GM18502 (cell line): ENCODE results near the gene CORO2B.

Experiments
- ATAC-seq: cut with Tn5 transposase; IDR thresholded peaks from one replicate; pipeline ENCODE4 v1.9.1; 2021; ENCODE audit warnings: mild to moderate bottlenecking; ENCODE audit not compliant: unreplicated experiment, poor library complexity

The CORO2B gene

DNA sequence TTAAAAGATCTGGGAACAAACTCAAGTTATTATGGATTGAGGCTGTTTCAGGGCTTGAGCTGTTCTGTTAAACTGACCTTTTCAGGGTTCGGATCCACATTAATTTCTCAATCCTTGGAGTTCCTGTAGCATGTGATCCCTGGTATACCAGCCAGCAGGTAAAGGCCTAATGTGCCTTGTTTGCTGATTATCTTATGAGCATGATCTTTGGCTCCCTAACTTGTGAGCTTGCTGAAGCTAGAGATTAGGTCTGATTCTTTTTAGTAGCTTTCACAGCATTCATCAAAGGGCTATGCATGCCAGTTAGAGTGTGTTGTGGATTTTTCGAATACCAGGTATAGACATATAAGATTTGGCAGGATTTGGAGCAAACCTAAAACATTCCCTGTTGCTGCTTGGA, 10.3 kb downstream of the CORO2B start:
- ATAC-seq, result no peak

DNA sequence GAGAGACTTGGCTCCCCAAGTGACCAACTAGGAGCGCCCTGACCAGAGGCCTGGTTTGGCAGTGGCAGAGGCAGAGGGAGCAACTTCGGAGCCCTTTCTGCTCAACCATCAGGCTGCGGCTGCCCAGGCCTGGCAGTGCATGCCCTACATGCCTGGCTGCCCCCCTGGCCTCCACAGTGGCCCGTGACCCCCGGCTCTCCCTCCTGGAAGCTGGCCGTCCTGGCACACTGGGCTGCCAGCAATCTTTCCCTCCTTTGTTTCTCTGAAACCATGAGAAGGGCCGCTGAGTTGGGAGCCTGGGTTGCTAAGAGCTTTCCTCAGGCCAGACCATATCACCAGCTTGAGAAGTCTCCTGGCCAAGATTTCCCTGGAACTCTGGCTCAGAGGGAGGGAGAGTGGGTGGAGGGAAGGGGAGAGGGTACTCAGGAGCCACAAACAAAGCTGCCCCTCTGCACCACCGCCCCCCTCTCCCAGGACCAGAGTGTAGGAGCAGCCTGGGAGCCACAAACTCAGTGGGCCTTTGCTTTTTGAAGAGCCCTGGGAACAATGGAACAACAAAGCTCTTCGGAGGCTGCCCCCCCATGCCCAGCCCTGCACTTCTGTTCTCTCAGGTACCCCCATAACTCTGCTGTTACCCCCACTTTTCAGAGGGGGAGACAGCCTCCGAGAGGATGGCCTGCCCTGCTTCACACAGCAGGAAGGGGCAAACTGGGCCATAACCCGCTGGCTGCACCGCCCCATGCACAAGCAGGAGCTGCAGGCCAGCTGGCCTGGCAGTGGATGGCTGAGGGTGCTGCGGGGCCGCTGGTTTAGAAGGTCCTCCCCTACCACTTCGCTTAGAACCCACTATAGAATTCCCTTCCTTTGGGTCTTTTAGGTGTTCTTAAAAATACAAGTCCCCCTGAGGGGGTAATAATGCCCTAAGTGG, 11.3 kb downstream of the CORO2B start:
- no peak for ATAC-seq

DNA sequence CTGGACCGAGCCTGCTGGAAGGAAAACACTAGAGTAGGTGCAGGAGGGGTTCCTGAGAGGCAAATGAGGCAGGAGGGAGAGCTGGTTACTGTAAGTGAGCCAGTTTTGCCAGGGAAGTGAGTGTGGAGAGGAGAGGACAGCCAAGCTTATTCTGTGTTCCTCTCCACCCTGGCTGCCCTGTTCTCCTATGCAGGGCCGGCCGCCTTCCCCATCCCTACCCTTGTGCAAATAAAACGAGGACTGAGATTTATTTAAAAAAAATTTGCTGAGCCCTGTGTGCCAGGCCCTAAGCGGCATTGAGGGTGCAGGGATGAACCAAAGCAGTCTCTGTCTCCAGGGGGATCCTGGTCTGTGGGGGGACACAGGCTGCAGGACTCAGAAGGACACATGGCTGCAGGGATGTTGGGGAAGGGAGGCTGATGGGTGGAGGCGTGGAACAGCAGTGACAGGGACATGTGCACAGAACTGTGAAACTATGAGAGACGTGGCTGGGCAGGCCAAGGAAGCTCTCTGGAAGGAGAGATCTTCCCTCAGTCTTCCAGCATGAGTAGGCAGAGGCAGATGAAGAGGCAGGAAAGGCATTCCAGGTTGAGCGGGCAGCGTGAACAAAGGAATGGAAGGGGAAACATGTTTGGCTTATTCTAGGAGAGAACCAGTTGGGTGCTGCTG, 12.1 kb downstream of the CORO2B start:
- no peak for ATAC-seq

DNA sequence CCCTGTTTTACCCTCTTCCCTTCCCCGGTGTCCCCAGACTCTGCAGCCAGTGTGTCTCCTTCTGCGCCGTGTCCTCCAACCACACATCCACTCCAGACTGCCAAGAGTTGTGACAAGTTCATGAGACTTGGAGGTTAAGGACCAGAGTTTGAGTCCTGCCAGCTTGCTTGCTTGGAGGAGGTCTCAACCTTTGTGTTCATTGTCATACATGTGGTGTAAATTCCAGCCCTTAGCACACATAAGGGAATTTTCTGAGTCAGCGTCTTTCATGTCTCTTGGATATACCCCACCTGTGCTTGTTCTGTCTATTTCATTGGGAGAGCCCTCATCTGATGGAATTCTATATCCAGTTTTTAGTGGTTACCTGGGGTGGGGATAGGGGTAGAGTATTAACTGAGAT, 13.3 kb downstream of the CORO2B start:
- ATAC-seq, result no peak

DNA sequence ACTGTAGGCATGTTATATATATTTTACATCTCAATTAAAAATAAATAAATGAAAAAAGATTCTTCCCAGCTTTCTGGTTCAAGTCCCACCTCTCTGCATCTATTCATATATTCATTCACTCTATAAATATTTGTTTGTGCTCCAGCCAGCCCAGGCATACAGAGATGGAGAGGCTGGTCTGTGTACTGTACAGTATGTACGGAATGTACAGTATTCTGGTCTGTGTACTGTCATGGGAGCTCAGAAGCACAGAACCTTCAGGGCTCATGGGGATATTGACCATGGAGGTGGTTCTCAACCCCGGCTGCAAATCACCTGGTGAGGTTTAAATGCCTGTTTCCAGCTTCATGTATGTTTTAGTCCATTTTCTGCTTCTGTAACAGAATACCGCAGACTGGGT, 13.8 kb downstream of the CORO2B start:
- ATAC-seq, result no peak

DNA sequence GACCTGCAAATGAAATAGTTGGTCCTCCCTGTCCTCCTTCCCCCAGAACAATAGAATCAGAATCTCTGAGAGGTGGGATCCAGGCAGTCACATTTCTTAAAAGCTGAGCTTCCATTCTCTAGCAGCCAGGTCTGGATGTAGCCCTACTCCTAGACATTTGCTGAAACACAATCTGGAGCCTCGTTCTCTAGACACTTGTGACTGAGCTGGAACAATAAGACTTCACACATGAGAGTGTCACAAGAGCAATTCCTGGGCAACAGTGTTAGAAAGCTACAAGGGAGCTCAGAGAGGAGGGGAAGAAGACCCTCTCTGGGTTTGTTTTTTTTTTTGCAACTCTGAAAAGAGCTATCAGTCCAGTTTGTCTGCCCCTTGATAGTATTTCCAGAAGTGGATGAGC, 14.5 kb downstream of the CORO2B start:
- ATAC-seq, result no peak

DNA sequence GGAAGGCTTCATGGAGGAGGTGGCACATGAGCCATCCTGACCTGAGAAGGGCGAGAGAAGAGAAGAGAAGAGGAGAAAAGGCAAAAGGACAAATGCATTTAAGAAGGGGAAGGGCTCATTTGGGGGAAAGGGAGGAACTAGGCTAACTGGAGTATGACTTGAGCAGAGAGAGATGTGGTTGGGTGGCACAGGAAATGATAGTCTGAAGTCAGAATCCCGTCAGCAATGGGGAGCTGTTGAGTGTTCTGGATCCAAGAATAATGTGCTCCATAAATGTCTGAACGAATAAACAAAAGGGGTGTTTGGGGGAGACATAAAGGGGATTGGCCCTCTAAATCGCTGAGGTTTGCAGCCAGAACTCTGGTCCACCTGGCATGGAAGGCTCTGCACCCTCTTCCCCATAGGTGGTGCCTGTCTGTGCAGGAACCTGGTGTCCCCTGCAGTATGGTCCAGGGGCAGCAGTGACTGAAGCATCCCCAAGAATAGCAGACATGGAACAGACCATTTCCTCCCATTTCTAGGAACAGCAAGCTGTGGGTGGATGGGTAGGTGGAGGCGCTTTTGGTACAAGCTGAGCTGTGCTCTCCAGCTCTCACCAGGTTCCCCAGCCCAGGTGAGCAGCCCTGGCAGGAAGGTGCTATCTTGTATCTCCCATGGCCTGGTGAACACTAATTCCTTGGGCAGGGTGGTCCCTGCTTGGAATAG, 15.2 kb downstream of the CORO2B start:
- ATAC-seq, result no peak

DNA sequence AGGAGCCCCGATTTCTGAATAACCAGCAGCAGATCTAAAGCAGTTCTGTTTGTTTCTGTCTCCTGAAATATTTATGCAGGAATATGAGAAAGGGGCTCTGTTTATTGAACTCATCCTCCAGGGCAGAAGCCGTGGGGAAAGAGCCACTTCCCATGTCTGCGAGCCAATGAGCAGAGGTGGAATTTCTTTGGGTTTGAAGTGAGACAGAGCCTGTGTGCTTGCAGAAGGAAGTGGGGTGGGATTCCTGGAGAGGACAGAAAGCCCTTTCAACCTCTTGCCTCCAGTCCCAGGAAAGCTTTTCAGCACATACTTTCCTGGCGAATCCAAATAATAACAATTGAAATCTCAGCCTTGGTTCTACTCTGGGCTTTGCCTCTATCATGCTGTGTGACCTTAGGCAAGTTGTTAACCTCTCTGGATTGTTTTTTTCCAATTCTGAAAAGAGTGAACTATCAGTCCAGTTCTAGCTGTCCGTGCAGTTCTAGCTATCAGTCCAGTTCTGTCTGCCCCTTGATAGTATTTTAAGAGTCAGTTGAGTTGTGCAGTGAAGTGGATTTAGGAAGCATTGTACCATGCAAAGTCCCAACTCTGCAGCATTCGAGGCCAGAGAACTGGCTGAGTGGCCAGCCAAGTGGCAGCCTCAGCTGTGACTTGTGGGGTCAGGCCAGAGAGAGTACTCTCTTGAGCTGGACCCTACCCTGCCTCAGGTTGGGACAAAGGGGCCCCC, 15.9 kb downstream of the CORO2B start:
- ATAC-seq, result no peak

DNA sequence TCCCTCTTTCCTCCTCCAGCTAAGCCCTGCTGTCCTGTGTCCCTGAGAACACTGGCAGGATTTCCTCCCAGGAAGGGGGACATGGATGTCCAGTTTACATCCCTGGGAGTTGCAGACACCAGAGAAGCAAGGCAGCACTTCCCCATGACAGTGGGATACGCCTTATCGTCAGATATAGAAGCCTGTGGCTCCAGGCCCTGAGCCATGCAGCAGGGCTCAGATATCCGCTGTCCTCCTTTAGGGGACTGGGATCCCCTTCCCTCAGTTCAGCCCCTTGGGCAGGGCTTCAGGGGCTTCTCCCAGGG, 16.4 kb downstream of the CORO2B start:
- ATAC-seq, result no peak

DNA sequence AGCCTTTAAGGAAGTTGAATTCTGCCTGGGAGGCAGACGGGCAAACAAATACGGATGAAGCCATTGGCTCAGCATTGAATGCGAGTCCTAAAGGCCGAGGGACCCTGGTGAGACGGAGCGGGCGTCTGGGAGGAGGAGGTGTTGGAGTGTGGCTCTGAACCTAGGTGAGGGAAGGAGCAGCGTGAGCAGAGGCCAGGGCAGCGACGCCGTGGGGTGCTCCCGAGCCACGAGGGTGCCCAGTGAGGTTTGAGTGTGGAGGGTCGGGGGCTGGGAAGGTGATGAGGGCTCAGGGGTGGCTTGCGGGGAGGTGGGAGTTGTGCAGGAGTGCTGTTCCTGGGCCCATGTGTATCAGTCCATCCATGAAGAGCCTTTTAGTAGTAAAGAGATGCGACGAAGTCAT, 17.0 kb downstream of the CORO2B start:
- ATAC-seq, result no peak

DNA sequence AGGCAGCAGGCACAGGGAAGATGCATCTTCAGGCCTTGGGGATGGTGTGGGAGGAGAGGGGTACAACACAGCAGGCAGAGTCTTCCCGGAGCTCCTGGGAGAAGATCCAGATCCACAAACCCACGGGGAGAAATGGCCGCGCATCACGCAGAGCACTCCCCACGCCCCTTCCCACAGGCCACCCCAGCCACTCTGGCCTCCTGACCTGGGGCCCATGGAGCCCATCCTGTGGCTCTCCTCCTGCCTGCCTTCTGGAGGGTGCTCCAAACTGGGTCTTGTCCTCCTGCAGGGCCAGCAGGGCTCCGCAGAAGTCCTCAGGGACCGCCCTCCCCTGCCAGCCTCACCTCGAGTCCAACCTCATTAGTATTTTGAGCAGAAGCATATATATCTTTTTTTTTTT, 17.9 kb downstream of the CORO2B start:
- ATAC-seq, result no peak

DNA sequence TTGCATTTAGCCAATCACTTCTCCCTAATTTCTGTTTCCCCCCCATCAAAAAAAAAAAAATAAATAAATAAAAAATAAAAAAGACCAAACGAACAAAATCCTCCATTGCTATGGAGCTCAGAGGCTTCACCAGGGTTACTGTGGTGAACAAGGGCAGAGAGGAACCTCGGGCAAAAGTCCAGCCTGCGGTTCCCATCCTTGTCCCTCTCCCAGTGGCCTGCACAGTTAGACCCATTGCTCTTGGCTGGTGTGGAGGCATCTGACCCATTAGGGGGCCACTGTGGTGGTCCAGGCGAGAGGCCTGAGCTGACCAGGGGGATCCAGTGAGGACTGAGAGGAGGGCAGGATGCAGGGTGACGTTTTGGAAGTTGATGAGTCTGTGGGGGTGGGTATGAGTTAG, 18.8 kb downstream of the CORO2B start:
- no peak for ATAC-seq

DNA sequence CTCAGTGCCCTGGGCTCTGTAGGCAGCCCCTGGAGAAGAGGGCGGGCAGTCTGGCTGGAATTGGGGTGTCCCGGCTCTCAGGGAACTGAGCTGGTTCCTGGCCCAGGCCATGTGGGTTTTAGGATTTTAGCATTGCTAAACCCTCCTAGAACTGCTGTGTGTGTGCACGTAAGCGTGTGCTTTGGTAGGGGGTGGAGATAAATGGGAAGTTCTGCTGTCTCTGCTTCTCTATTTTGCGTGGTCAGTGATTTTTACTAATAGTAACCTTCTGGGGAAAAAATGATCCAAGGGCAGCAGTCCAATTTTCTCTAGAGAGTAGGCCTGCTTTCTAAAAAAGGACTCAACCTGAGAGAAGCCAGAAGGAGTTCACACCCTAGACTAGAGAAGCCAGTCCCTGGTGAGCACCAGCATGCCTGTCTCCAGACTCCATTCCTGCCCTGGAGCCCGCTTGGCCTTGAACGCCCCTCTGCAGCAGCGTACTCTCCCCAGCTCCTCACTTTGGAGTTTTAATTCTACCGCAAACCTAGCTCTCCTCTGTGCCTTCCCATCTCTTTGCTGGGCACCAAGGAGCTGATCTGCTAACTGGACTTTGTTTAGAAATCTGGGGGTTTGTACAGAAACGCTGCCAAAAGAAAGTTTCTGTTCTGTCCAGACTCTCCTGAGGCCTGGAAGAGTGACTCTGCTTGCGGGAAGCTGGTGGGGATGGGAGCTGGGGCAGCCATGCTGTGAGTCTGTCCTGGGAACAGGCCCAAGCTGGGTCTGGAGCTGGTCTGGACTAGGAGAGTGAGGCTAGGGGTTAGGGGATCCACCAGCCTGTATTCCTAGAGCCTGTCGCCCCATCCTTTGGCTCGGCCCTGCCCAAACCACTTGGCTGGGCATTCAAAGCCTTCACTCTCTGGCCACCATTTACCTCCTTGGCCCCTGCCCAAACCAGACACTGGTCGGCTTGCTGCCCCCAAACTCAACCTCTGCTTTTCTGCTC, 19.7 kb downstream of the CORO2B start:
- ATAC-seq, result no peak

DNA sequence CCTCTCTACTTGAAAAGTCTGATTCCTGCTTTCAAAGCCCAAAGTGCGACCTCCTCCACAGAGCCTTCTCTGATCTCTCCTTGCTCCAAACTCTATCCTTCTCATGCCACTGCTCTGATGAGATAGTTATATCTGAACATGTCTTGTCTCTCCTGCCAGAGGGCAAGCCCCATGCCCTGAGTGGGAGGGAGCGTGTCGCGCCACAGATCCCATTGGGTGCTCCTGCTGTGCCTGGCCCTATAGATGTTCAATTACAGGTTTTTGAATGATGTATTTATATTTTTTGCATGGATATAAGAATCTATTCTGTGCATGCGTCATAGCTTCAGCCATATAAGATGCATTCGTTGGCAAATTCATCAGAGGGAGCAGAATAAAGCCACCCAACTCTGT, 20.4 kb downstream of the CORO2B start:
- ATAC-seq, result no peak

DNA sequence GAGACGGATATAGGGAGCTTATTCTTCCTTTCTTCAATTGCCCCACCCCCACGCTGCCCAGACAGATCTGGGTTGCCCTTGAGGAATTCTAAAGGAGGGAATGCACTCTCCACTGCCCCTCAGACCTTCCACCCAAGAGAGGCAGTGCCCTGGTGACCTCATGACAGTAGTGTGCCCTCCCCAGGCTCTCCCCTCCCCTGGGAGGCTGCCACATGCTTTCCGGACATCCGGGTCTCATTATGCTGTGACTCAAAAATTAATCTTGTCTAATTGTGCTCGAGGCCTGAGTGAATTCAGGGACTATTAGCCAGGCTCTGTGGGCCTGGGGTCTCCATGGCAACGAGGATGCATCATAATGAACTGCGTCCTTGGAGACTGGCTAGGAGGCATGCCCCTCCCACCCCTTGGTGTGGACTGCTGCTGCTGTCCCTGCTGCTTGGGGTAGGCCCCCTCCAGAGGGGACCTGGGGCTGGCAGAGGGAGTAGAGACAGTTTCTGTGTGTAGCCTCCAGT, 20.8 kb downstream of the CORO2B start:
- no peak for ATAC-seq

DNA sequence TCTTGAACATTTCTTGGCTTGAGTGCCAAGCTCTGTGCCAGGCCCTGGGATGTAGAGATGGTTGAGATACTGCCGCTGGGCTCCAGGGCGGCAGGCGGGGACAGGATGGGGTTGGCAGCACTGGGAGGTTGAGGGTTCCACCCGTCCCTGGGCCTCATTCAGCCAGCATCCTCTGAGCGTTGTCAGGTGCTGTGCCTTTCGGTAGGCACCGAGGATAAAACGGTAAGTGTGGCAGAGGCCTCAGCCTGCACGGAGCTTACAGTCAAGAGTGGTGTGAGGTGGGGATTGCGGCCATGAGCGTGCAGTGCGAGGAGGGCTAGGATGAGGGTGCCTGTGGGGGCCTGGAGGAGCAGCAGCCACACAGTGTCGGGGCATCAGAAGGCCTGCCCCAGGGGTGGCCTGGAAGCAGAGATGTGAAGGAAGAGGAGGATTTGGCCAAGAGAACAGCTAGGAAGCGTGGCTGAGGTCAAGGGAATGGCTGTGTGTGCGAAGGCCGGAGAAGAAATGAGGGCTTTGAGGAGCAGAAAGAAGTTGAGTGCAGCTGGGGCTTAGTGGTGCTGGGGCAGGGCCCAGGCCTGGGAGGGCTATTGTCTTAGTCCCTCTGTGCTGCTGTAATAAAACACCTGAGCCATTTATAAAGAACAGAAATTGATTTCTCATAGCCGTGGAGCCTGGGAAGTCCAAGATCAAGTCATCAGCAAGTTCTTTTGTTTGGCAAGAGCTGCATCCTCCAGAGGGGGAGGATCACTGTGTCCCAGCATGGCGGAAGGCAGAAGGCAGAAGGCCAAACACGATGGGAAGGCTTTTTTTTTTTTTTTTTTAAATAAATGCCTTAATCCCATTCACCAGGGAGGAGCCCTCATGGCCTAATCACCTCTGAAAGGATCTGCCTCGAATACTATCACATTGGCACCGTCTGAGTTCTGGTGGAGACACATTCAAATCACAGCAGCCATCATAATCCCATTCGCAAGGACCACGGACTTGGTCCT, 22.7 kb downstream of the CORO2B start:
- ATAC-seq, result no peak

DNA sequence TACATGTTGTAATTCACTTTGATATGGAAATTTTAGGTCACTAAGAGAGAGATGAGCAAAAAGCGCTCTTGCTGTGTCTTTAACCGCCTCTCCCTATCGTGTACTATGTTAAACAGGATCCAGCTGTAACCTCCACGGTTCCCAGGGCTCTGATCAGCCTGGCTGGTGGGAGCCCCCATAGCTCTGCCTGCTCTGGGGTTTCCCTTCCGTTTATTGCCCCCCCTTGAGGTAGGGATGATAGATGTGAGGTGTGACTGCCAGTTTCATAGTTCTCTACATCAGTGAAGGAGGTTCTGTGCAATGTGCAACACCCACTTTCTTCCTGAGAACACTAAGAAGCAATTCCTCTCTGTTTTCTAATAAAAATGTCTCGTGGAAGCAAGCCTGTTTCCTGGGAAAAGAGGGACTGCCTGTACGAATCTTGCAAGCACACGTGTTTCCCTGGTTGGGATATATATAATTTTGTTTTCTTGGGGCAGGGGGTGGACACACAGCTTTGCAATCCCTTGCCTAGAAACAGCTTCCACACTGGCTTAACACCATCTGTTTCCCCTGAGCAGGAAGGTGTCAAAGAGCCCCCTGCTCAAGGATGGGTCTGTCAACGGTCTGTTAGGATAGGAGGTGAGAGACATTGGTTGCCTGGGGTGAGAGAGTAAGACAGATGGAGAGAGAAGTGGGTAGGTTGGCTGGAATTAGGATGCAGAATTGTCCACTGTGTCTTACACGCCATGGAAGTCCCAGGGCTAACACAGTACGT, 23.8 kb downstream of the CORO2B start:
- no peak for ATAC-seq

DNA sequence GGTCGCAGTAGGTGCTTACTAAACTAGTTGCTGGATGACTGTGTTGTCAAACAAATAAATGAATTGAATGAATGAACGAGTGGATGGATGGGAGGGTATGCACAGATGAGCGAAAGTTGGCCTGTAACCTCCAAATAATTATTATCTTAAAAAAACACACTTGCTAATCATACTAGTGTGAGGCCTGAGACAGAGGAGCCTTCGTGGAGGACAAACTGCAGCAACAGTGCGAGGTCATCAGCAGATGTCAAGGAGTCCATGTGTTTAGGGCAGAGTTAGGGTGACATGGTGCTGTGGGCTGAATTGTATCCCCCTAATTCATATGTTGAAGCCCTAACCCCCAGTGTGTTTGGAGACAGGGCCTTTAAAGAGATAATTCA, 24.4 kb downstream of the CORO2B start:
- ATAC-seq, result no peak
